Neural progenitor cell (in vitro differentiated cells): ENCODE data around the gene ACAN. TPM values are rescaled to one million over a fixed set of nuclear protein-coding genes. Genes with fewer than 3 reads are reported as not detected.

ENCODE experiments used
- DNase-seq: peaks from one replicate; pipeline ENCODE4 v3.0.0-alpha.2; 2016; ENCODE audit warnings: low spot score
- H2AFZ ChIP-seq: fragments of 200-600 bp; sonication (generic); replicated peaks from 2 replicates; pipeline ENCODE4 v1.6.1; 2016; ENCODE audit warnings: antibody characterized with exemption
- H3F3A ChIP-seq: fragments of 200-600 bp; sonication (generic); 2 replicates; pipeline ENCODE4 v1.6.1; 2016; ENCODE audit warnings: antibody characterized with exemption, low read depth
- H3K27ac ChIP-seq: fragments of 200-600 bp; sonication (generic); 2 replicates; pipeline ENCODE4 v1.5.1; 2016; ENCODE audit warnings: mild to moderate bottlenecking
- H3K27me3 ChIP-seq: fragments of 200-600 bp; sonication (generic); 2 replicates; pipeline ENCODE4 v1.6.1; 2016; ENCODE audit warnings: mild to moderate bottlenecking, moderate library complexity
- H3K36me3 ChIP-seq: fragments of 200-600 bp; sonication (generic); 2 replicates; pipeline ENCODE4 v1.5.1; 2016
- H3K4me1 ChIP-seq: fragments of 200-600 bp; sonication (generic); 2 replicates; pipeline ENCODE4 v1.6.1; 2016; ENCODE audit warnings: mixed run types
- H3K4me2 ChIP-seq: fragments of 200-600 bp; sonication (generic); 2 replicates; pipeline ENCODE4 v1.6.1; 2016
- H3K4me3 ChIP-seq: fragments of 200-600 bp; sonication (generic); 2 replicates; pipeline ENCODE4 v1.5.1; 2016
- H3K79me2 ChIP-seq: fragments of 200-600 bp; sonication (generic); 2 replicates; pipeline ENCODE4 v1.6.1; 2016; ENCODE audit warnings: low read depth
- H3K9ac ChIP-seq: fragments of 200-600 bp; sonication (generic); 2 replicates; pipeline ENCODE4 v1.6.1; 2016
- H3K9me3 ChIP-seq: fragments of 200-600 bp; sonication (generic); 2 replicates; pipeline ENCODE4 v1.5.1; 2016; ENCODE audit warnings: low read depth
- H4K20me1 ChIP-seq: fragments of 200-600 bp; sonication (generic); 2 replicates; pipeline ENCODE4 v1.6.1; 2016; ENCODE audit warnings: low read depth
- H3K27ac Mint-ChIP-seq: 3 replicates; pipeline ENCODE4 v1.8.0; 2021; ENCODE audit warnings: mixed read lengths
- H3K27me3 Mint-ChIP-seq: 2 replicates; pipeline ENCODE4 v1.8.0; 2022; ENCODE audit warnings: low read depth, mild to moderate bottlenecking, inconsistent platforms, moderate library complexity, mixed read lengths; ENCODE audit not compliant: insufficient read depth
- H3K36me3 Mint-ChIP-seq: 3 replicates; pipeline ENCODE4 v1.8.0; 2021; ENCODE audit warnings: mixed read lengths
- H3K4me1 Mint-ChIP-seq: 3 replicates; pipeline ENCODE4 v1.8.0; 2021; ENCODE audit warnings: mixed read lengths
- H3K4me3 Mint-ChIP-seq: 3 replicates; pipeline ENCODE4 v1.8.0; 2021; ENCODE audit warnings: mild to moderate bottlenecking, moderate library complexity, mixed read lengths
- H3K9me3 Mint-ChIP-seq: 3 replicates; pipeline ENCODE4 v1.8.0; 2020; ENCODE audit warnings: mixed read lengths
- CTCF ChIP-seq: fragments of 200-600 bp; sonication (generic); IDR thresholded peaks from 2 replicates; pipeline ENCODE4 v1.5.1; 2017; ENCODE audit warnings: antibody characterized with exemption, mild to moderate bottlenecking
- EZH2 ChIP-seq: fragments of 200-600 bp; sonication (generic); IDR thresholded peaks from 2 replicates; pipeline ENCODE4 v1.6.1; 2017; ENCODE audit warnings: antibody characterized with exemption, mild to moderate bottlenecking, moderate library complexity
- EZH2phosphoT487 ChIP-seq: fragments of 200-600 bp; sonication (generic); IDR thresholded peaks from 2 replicates; pipeline ENCODE4 v1.6.1; 2017; ENCODE audit warnings: antibody characterized with exemption
- total RNA-seq: library from RNA; depleted of rRNA; stranded (reverse); fragments of >200 nt; gene quantifications from 2 replicates; pipeline ENCODE4 v1.2.3, GENCODE V29; 2015; ENCODE audit warnings: low replicate concordance

The ACAN gene
- total RNA-seq, 1 donor from 2014 or later = 0.06 TPM

GRCh38 chr15:88838667-88839066, 35.4 kb downstream of the ACAN start:
- no peaks in the 10 kb centered on the region for H3K27me3 Mint-ChIP-seq
- Histone ChIP-seq H3K9ac (no peak overlapping the region), H3K4me3 (no peak overlapping the region), H3K27me3 (no peaks in the 10 kb centered on the region), H3K27ac (no peak overlapping the region), H3K9me3 (no peaks in the 10 kb centered on the region), H2AFZ (no peak overlapping the region), H3K4me1 (no peaks in the 10 kb centered on the region), H3K79me2 (no peaks in the 10 kb centered on the region), H3F3A (no peaks in the 10 kb centered on the region), H4K20me1 (no peaks in the 10 kb centered on the region), H3K4me2 (no peak overlapping the region), H3K36me3 (no peaks in the 10 kb centered on the region)
- H3K4me3 Mint-ChIP-seq = no peak overlapping the region
- H3K36me3 Mint-ChIP-seq = no peaks in the 10 kb centered on the region
- TF ChIP-seq EZH2 = no peak
- no peak for TF ChIP-seq EZH2phosphoT487
- DNase-seq = no peak
- H3K27ac Mint-ChIP-seq = no peak overlapping the region
- no peaks in the 10 kb centered on the region for H3K9me3 Mint-ChIP-seq
- peaks cover 9% of the 10 kb centered on the region for H3K4me1 Mint-ChIP-seq

GRCh38 chr15:88839146-88839545, 35.9 kb downstream of the ACAN start:
- H3K27me3 Mint-ChIP-seq = no peaks in the 10 kb centered on the region
- peak overlapping the region; percentile 64 for H3K27ac Mint-ChIP-seq
- TF ChIP-seq EZH2phosphoT487 = no peak
- TF ChIP-seq CTCF = no peak
- TF ChIP-seq EZH2 = no peak
- peaks cover 9% of the 10 kb centered on the region for H3K4me1 Mint-ChIP-seq
- DNase-seq = no peak
- H2AFZ ChIP-seq = no peak overlapping the region
- no peak overlapping the region for H3K27ac ChIP-seq
- H3K36me3 ChIP-seq = no peaks in the 10 kb centered on the region
- no peak overlapping the region for H3K4me3 Mint-ChIP-seq
- no peaks in the 10 kb centered on the region for H3K9me3 ChIP-seq
- no peaks in the 10 kb centered on the region for H3F3A ChIP-seq
- no peak overlapping the region for H3K4me2 ChIP-seq
- no peak overlapping the region for H3K9ac ChIP-seq
- no peaks in the 10 kb centered on the region for H3K9me3 Mint-ChIP-seq
- no peaks in the 10 kb centered on the region for H4K20me1 ChIP-seq
- no peaks in the 10 kb centered on the region for H3K36me3 Mint-ChIP-seq
- no peaks in the 10 kb centered on the region for H3K79me2 ChIP-seq
- no peaks in the 10 kb centered on the region for H3K27me3 ChIP-seq
- H3K4me3 ChIP-seq = no peak overlapping the region
- H3K4me1 ChIP-seq = no peaks in the 10 kb centered on the region

- Histone ChIP-seq H4K20me1 (no peaks in the 10 kb centered on the region), H3K27me3 (no peaks in the 10 kb centered on the region), H3K79me2 (no peaks in the 10 kb centered on the region), H3K27ac (no peak overlapping the region), H3K4me2 (no peak overlapping the region), H3F3A (no peaks in the 10 kb centered on the region), H3K9ac (no peak overlapping the region), H2AFZ (no peak overlapping the region), H3K4me1 (no peaks in the 10 kb centered on the region), H3K36me3 (no peaks in the 10 kb centered on the region), H3K9me3 (no peaks in the 10 kb centered on the region), H3K4me3 (no peak overlapping the region)
- peaks cover 1% of the 10 kb centered on the region for H3K27me3 Mint-ChIP-seq
- no peak for TF ChIP-seq CTCF
- DNase-seq = no peak
- no peaks in the 10 kb centered on the region for H3K9me3 Mint-ChIP-seq
- no peak overlapping the region for H3K27ac Mint-ChIP-seq
- peaks cover 9% of the 10 kb centered on the region for H3K4me1 Mint-ChIP-seq
- H3K4me3 Mint-ChIP-seq = no peak overlapping the region
- H3K36me3 Mint-ChIP-seq = no peaks in the 10 kb centered on the region
Measured at GRCh38 chr15:88839961-88840360, 36.7 kb downstream of the ACAN start.

- H3K27ac Mint-ChIP-seq = no peak overlapping the region
- H4K20me1 ChIP-seq = no peaks in the 10 kb centered on the region
- H3K4me3 ChIP-seq = no peak overlapping the region
- no peak overlapping the region for H3K27ac ChIP-seq
- no peaks in the 10 kb centered on the region for H3K4me1 ChIP-seq
- no peaks in the 10 kb centered on the region for H3K9me3 Mint-ChIP-seq
- no peak for DNase-seq
- TF ChIP-seq EZH2phosphoT487 (no peak), EZH2 (no peak), CTCF (no peak)
- no peaks in the 10 kb centered on the region for H3K79me2 ChIP-seq
- H3K4me3 Mint-ChIP-seq = no peak overlapping the region
- H2AFZ ChIP-seq = no peak overlapping the region
- no peaks in the 10 kb centered on the region for H3K36me3 Mint-ChIP-seq
- no peak overlapping the region for H3K4me2 ChIP-seq
- H3K4me1 Mint-ChIP-seq = peaks cover 9% of the 10 kb centered on the region
- H3K9ac ChIP-seq = no peak overlapping the region
- no peaks in the 10 kb centered on the region for H3F3A ChIP-seq
- no peaks in the 10 kb centered on the region for H3K36me3 ChIP-seq
- H3K27me3 Mint-ChIP-seq = peaks cover 2% of the 10 kb centered on the region
- no peaks in the 10 kb centered on the region for H3K9me3 ChIP-seq
- no peaks in the 10 kb centered on the region for H3K27me3 ChIP-seq
Measured at GRCh38 chr15:88841236-88841635, 38.0 kb downstream of the ACAN start.
